Lung (tissue), 12 donors: ENCODE data around the gene PRKACB. TPM values are rescaled to one million over a fixed set of nuclear protein-coding genes. Genes with fewer than 3 reads are reported as not detected.

ENCODE experiments used
- ATAC-seq: fragments of 200-7000 bp; cut with Tn5 transposase; one replicate; pipeline ENCODE4 v1.9.1; 2020; ENCODE audit warnings: moderate number of reproducible peaks; ENCODE audit not compliant: insufficient read depth, low FRiP score
- DNase-seq, 3 donors: peaks; one replicate each; pipeline ENCODE4 v3.0.0-alpha.2; 2013 to 2017
- H3K27ac ChIP-seq, 2 donors: one replicate each; pipeline ENCODE4 v1.5.1; 2013; ENCODE audit warnings: mild to moderate bottlenecking in 2 of 2, moderate library complexity in 2 of 2, control low read depth in 1 of 2, inconsistent platforms in 1 of 2, low read depth in 1 of 2, low read length in 1 of 2
- H3K27me3 ChIP-seq, 3 donors: one replicate each; pipeline ENCODE4 v1.5.1; 2013; ENCODE audit warnings: low read length in 2 of 3; ENCODE audit not compliant: control insufficient read depth in 3 of 3, insufficient read depth in 3 of 3
- H3K36me3 ChIP-seq, 4 donors: one replicate each; pipeline ENCODE4 v1.5.1; 2013; ENCODE audit warnings: low read length in 4 of 4, mild to moderate bottlenecking in 1 of 4, moderate library complexity in 1 of 4; ENCODE audit not compliant: control insufficient read depth in 4 of 4, insufficient read depth in 4 of 4
- H3K4me1 ChIP-seq, 5 donors: one replicate each; pipeline ENCODE4 v1.5.1; 2013; ENCODE audit warnings: low read length in 5 of 5, mild to moderate bottlenecking in 2 of 5, moderate library complexity in 1 of 5; ENCODE audit not compliant: control insufficient read depth in 5 of 5, insufficient read depth in 5 of 5
- H3K4me3 ChIP-seq: one replicate; pipeline ENCODE4 v1.5.1; 2013; ENCODE audit warnings: mild to moderate bottlenecking, control low read depth, moderate library complexity
- H3K9ac ChIP-seq, 2 donors: one replicate each; pipeline ENCODE4 v1.5.1; 2013; ENCODE audit warnings: low read length in 2 of 2, control low read depth in 1 of 2; ENCODE audit not compliant: insufficient read depth in 1 of 2
- H3K9me3 ChIP-seq, 4 donors: one replicate each; pipeline ENCODE4 v1.5.1; 2013; ENCODE audit warnings: low read length in 3 of 4, mild to moderate bottlenecking in 1 of 4, moderate library complexity in 1 of 4; ENCODE audit not compliant: control insufficient read depth in 4 of 4, insufficient read depth in 3 of 4
- WGBS, 2 donors: extraction: QIAGEN DNeasy Blood & Tissue Kit; methylation state at CpG; one replicate each; pipeline ENCODE4 v1.1.7; 2013; 5-methylcytosine and 5-hydroxymethylcytosine counted together
- polyA plus RNA-seq, 2 donors: library from polyadenylated mRNA; stranded (reverse); fragments of 200-250 nt; gene quantifications; one replicate each; pipeline ENCODE4 v1.2.1, GENCODE V29; 2013
- total RNA-seq, 2 donors: library from RNA; depleted of rRNA in 1 of 2; stranded (reverse); fragments of >200 nt in 1 of 2; gene quantifications; one replicate each; pipeline ENCODE4 v1.2.1, GENCODE V29; 2014 to 2021
- TF ChIP-seq, protein P1 (sequence below): IDR thresholded peaks from 2 replicates; pipeline ENCODE4 v1.5.1; 2012; ENCODE audit warnings: mild to moderate bottlenecking; ENCODE audit errors: control extremely low read depth, extremely low read depth
- donor health status: control.
- donor health status: control.
- donor health status: Bipolar disorder and iron deficiency.
- donor health status: healthy.
- donor health status: DM: yes; HTN: yes; CAD: no.

The PRKACB gene
- total and polyA plus RNA-seq, 4 donors = 4.2 to 43.1 (median 11.4) TPM

DNA sequence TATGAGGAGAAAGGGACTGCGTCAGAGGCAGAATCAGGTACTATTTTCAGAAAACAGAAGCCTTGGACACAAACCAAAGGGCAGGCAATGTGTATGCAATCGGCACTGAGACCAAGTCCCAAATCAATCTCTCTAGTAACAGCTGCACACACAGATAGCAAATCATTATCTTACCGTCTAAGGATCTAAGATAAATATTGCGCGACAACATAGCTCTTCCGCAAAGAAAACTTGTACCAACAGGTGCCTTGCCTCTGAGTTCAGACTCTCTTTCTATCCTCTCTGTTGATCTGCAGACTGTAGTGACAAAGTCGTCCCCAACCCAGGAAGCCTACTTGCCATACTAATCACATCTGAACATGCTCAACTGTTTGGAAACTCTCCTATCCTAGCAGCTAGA, 134.8 kb downstream of the PRKACB start:
- DNase-seq (no peak), ATAC-seq (no peak)
- H3K9ac ChIP-seq = no peak overlapping the region
- WGBS, 2 donors = 64 to 73% methylated on average over 7 of the region's 7 CpGs
- H3K4me3 ChIP-seq = no peak overlapping the region
- TF ChIP-seq, protein P1, sequence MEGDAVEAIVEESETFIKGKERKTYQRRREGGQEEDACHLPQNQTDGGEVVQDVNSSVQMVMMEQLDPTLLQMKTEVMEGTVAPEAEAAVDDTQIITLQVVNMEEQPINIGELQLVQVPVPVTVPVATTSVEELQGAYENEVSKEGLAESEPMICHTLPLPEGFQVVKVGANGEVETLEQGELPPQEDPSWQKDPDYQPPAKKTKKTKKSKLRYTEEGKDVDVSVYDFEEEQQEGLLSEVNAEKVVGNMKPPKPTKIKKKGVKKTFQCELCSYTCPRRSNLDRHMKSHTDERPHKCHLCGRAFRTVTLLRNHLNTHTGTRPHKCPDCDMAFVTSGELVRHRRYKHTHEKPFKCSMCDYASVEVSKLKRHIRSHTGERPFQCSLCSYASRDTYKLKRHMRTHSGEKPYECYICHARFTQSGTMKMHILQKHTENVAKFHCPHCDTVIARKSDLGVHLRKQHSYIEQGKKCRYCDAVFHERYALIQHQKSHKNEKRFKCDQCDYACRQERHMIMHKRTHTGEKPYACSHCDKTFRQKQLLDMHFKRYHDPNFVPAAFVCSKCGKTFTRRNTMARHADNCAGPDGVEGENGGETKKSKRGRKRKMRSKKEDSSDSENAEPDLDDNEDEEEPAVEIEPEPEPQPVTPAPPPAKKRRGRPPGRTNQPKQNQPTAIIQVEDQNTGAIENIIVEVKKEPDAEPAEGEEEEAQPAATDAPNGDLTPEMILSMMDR = no peak
- H3K27me3 ChIP-seq = no peaks in the 10 kb centered on the region
- no peaks in the 10 kb centered on the region for H3K4me1 ChIP-seq
- no peaks in the 10 kb centered on the region for H3K9me3 ChIP-seq
- H3K27ac ChIP-seq = no peak overlapping the region
- no peaks in the 10 kb centered on the region for H3K36me3 ChIP-seq

DNA sequence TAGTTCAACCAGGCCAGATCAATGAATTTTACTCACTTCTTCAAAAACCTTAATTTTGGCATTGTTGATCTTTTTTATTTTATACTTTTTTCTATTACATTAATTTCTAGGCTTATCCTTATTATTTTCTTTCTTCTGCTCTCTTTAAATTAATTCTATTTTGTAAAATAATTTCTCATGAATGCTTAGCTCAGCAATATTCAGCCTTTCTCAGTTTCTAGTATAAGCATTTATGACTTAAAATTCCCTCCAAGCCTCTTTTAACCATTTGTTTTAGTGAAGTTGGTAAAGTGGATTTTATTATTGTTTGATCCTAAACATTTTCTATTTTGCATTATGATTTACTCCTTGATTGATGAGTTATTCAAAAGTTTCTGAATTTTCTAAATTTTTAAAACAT, 136.8 kb downstream of the PRKACB start:
- Histone ChIP-seq H3K9me3 (no peaks in the 10 kb centered on the region), H3K27ac (no peak overlapping the region), H3K36me3 (no peaks in the 10 kb centered on the region), H3K4me3 (no peak overlapping the region), H3K27me3 (no peaks in the 10 kb centered on the region), H3K9ac (no peak overlapping the region), H3K4me1 (no peaks in the 10 kb centered on the region)
- ATAC-seq (no peak), DNase-seq (no peak)
- TF ChIP-seq, protein P1 = no peak

DNA sequence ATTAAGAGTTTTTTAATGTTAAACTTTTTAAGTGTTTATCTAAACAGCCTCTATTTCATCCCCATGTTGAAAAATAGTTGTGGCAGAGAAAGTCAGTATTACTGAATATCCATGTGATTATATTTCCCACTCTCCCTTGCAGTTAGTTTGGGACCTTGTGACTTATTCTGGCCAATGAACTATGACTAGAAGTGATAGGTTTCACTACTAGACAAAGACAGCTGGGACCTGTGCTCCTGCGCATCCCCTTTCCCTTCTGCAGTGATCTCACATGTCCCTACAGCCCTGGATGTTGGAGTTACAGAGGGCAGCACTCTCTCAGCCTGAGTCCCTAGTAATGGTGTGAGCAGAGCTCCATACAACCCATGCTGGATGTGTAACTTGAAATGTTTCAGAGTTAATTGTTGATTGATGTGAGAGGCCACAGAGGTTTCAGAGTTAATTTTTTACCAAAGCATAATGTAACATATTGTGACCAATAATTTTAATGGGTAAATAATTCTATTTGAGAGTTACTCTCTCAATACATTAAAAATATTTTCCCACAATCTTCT, 138.8 kb downstream of the PRKACB start:
- H3K9ac ChIP-seq = no peak overlapping the region
- no peaks in the 10 kb centered on the region for H3K36me3 ChIP-seq
- DNase-seq = no peak
- H3K27ac ChIP-seq = no peak overlapping the region
- peaks cover 0 to 2% (median 0%) of the 10 kb centered on the region in 4 donors for H3K9me3 ChIP-seq
- no peak for ATAC-seq
- 94 to 95% methylated on average over 1 of the region's 1 CpG for WGBS, 2 donors
- TF ChIP-seq, protein P1 = no peak
- no peak overlapping the region for H3K4me3 ChIP-seq
- no peaks in the 10 kb centered on the region for H3K4me1 ChIP-seq
- no peaks in the 10 kb centered on the region for H3K27me3 ChIP-seq

GRCh38 chr1:84283381-84283780, 139.3 kb downstream of the PRKACB start:
- no peaks in the 10 kb centered on the region for H3K36me3 ChIP-seq
- DNase-seq (no peak), ATAC-seq (no peak)
- TF ChIP-seq, protein P1 = no peak
- no peak overlapping the region for H3K9ac ChIP-seq
- peaks cover 0 to 2% (median under 1%) of the 10 kb centered on the region in 4 donors for H3K9me3 ChIP-seq
- no peak overlapping the region for H3K27ac ChIP-seq
- H3K4me3 ChIP-seq = no peak overlapping the region
- H3K27me3 ChIP-seq = no peaks in the 10 kb centered on the region
- 75 to 77% methylated on average over 1 of the region's 1 CpG for WGBS, 2 donors
- H3K4me1 ChIP-seq = no peaks in the 10 kb centered on the region
